Right lobe of liver (tissue), 4 donors: Measurements from ENCODE around the gene CD300E.

Source experiments
- POLR2A ChIP-seq: fragments of 450-650 bp; IDR thresholded peaks from one replicate; pipeline ENCODE4 v1.6.1; 2017; ENCODE audit warnings: antibody characterized with exemption, mild to moderate bottlenecking
- TF ChIP-seq, protein P1 (sequence below), 4 donors: fragments of 200-600 bp in 3 of 4; fragments of 450-650 bp in 1 of 4; IDR thresholded peaks; one replicate each; pipeline versions ENCODE4 v1.5.1 to v1.8.0; 2016 to 2022; ENCODE audit warnings: antibody characterized with exemption in 4 of 4, mild to moderate bottlenecking in 2 of 4
- donor health status: DM: no; HTN: no; CAD: no.
- donor health status: DM: no; HTN: no; CAD: no.
- donor health status: DM: no; HTN: yes; CAD: no.

DNA sequence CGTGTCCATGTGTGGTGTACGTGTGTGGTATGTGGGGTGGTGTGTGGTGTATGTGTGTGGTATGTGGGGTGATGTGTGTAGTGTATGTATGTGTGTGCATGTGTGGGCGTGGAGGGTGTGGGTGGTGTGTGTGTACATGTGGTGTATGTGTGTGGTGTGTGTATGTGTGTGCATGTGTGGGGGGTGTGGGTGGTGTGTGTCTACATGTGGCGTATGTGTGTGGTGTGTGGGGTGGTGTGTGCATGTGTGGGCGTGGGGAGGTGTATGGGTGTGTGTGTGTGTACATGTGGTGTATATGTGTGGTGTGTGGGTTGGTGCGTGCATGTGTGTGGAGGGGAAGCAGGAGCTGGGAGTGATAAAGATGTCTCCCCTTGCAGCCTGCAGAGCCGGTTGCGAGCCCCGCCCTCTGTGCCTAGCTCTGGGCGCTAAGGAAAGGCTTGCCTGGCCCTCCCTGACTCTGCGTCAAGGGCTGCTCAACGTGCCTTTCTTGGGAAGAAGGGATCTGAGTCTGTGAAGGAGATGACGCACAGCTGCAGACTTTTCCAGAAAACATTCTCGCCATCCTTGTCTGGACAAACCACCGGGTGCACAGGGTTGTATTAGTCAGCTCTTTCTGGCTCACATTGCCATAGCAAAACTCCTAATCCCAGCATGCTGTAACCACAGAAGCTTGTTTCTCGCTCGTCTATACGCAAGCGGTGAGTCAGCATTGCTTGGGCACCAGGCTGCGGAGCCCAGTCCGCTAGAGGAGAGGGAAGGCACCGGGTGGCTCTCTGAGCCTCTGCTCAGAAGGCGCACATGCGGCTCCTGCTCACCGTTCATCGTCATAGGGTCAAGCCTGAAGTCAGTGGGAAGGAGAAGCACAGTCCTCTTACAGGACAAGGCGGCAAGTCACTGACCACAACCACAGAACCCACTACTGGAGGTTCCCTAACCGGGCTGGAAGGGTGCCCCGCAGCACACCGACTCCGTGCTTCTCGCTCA, 54.2 kb downstream of the CD300E start:
- TF ChIP-seq, protein P1, sequence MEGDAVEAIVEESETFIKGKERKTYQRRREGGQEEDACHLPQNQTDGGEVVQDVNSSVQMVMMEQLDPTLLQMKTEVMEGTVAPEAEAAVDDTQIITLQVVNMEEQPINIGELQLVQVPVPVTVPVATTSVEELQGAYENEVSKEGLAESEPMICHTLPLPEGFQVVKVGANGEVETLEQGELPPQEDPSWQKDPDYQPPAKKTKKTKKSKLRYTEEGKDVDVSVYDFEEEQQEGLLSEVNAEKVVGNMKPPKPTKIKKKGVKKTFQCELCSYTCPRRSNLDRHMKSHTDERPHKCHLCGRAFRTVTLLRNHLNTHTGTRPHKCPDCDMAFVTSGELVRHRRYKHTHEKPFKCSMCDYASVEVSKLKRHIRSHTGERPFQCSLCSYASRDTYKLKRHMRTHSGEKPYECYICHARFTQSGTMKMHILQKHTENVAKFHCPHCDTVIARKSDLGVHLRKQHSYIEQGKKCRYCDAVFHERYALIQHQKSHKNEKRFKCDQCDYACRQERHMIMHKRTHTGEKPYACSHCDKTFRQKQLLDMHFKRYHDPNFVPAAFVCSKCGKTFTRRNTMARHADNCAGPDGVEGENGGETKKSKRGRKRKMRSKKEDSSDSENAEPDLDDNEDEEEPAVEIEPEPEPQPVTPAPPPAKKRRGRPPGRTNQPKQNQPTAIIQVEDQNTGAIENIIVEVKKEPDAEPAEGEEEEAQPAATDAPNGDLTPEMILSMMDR (IDR thresholded peaks at IDR 0.05): no peak
- no peak for TF ChIP-seq POLR2A
